ENCODE results near the gene PSMC3.

PSMC3 gene

GRCh38 chr11:47378010-47378835 lies 48.0 kb downstream of the PSMC3 start, which contains the start of gene SPI1:
Gene SPI1 (minus strand): TSS chr11:47378547. CDS start chr11:47378353, 194 bp downstream.
- H3K23ac ChIP-seq (ENCODE audit: low read length), result no peak within 1 kb of the TSS
- H3K4ac ChIP-seq (ENCODE audit: low read depth, low read length), result no peak within 1 kb of the TSS
- H3K9ac ChIP-seq (ENCODE audit: low read length), result no peak within 1 kb of the TSS
- no peak within 1 kb of the TSS for H3K4me2 ChIP-seq (ENCODE audit: low read length)
- no peaks in the 10 kb centered on the region for H3K79me1 ChIP-seq (ENCODE audit: low read length)
- peak within 1 kb of the TSS; percentile 16 for H4K5ac ChIP-seq (ENCODE audit: low read length)
- WGBS (ENCODE audit: extremely low coverage, insufficient coverage, low lambda C conversion rate), result no CpG with 5 or more reads among the region's 31 CpGs
- H3K79me2 ChIP-seq (ENCODE audit: control insufficient read depth, insufficient read depth, low read length), result no peaks in the 10 kb centered on the region
- H2BK15ac ChIP-seq (replicated peaks; ENCODE audit: low read depth), result no peak within 1 kb of the TSS
- H3K4me3 ChIP-seq (ENCODE audit: low read length), result no peak within 1 kb of the TSS
- no peak within 1 kb of the TSS for H2AK5ac ChIP-seq (ENCODE audit: low read length)
- H3K18ac ChIP-seq (ENCODE audit: low read length), result no peak within 1 kb of the TSS
- H3K4me1 ChIP-seq (ENCODE audit: control insufficient read depth, low read depth, low read length), result peaks cover 5% of the 10 kb centered on the region
- H4K8ac ChIP-seq (ENCODE audit: low read depth, low read length), result no peak within 1 kb of the TSS
- DNase-seq, result peak; percentile 77
- peak within 1 kb of the TSS; percentile 30 for H3K56ac ChIP-seq (ENCODE audit: low read length)
- no peak within 1 kb of the TSS for H2BK5ac ChIP-seq (ENCODE audit: low read length)
- no peak within 1 kb of the TSS for H2BK120ac ChIP-seq (ENCODE audit: low read depth, low read length)
- H3K27me3 ChIP-seq (ENCODE audit: insufficient read depth, low read length, poor library complexity), result no peaks in the 10 kb centered on the region
- no peak within 1 kb of the TSS for H3K27ac ChIP-seq (ENCODE audit: low read depth, low read length)
- no peaks in the 10 kb centered on the region for H3K36me3 ChIP-seq (ENCODE audit: control insufficient read depth, insufficient read depth, low read length)

DNA sequence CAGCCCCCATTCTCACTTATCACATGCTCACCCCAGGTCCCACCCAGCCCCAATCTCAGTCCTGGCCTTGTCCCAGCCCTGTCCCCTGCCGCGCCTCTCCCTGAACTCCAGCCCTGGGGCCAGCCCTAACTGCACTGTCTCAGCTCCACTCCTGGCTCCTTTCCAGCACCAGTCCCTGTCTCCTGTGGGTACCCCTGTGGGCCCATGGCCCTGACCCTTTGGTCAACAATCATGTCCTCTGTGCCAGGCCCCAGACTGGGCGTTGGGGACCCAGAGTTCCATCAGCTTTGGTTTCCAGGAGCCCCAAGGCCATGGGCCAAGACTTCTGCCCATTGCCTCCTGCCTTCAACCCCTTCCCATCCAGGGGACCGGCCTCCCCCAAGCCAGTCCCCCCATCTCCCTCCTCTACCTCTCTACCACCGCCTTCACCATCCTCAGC lies 48.6 kb downstream of the PSMC3 start:
- H2BK15ac ChIP-seq (replicated peaks; ENCODE audit: low read depth), result no peak overlapping the region
- H2AK5ac ChIP-seq (ENCODE audit: low read length), result no peak overlapping the region
- H2BK5ac ChIP-seq (ENCODE audit: low read length), result no peak overlapping the region
- no peak overlapping the region for H3K4me3 ChIP-seq (ENCODE audit: low read length)
- no peak overlapping the region for H3K27ac ChIP-seq (ENCODE audit: low read depth, low read length)
- H3K18ac ChIP-seq (ENCODE audit: low read length), result no peak overlapping the region
- no peaks in the 10 kb centered on the region for H3K79me2 ChIP-seq (ENCODE audit: control insufficient read depth, insufficient read depth, low read length)
- no peak overlapping the region for H3K23ac ChIP-seq (ENCODE audit: low read length)
- no peak for DNase-seq
- WGBS (ENCODE audit: extremely low coverage, insufficient coverage, low lambda C conversion rate), result no CpG with 5 or more reads among the region's 5 CpGs
- H3K9ac ChIP-seq (ENCODE audit: low read length), result no peak overlapping the region
- no peak overlapping the region for H3K56ac ChIP-seq (ENCODE audit: low read length)
- H3K4me1 ChIP-seq (ENCODE audit: control insufficient read depth, low read depth, low read length), result peaks cover 5% of the 10 kb centered on the region
- no peaks in the 10 kb centered on the region for H3K27me3 ChIP-seq (ENCODE audit: insufficient read depth, low read length, poor library complexity)
- no peaks in the 10 kb centered on the region for H3K79me1 ChIP-seq (ENCODE audit: low read length)
- H3K36me3 ChIP-seq (ENCODE audit: control insufficient read depth, insufficient read depth, low read length), result no peaks in the 10 kb centered on the region
- no peak overlapping the region for H3K4me2 ChIP-seq (ENCODE audit: low read length)
- no peak overlapping the region for H4K5ac ChIP-seq (ENCODE audit: low read length)
- H4K8ac ChIP-seq (ENCODE audit: low read depth, low read length), result no peak overlapping the region
- no peak overlapping the region for H3K4ac ChIP-seq (ENCODE audit: low read depth, low read length)
- no peak overlapping the region for H2BK120ac ChIP-seq (ENCODE audit: low read depth, low read length)

- H3K36me3 ChIP-seq (ENCODE audit: control insufficient read depth, insufficient read depth, low read length), result no peaks in the 10 kb centered on the region
- DNase-seq, result peak; percentile 38
- no peak overlapping the region for H3K4me3 ChIP-seq (ENCODE audit: low read length)
- H4K5ac ChIP-seq (ENCODE audit: low read length), result no peak overlapping the region
- no peak overlapping the region for H2BK5ac ChIP-seq (ENCODE audit: low read length)
- no peak overlapping the region for H3K27ac ChIP-seq (ENCODE audit: low read depth, low read length)
- H3K4me1 ChIP-seq (ENCODE audit: control insufficient read depth, low read depth, low read length), result peaks cover 5% of the 10 kb centered on the region
- no peak overlapping the region for H3K23ac ChIP-seq (ENCODE audit: low read length)
- H2AK5ac ChIP-seq (ENCODE audit: low read length), result no peak overlapping the region
- no peak overlapping the region for H4K8ac ChIP-seq (ENCODE audit: low read depth, low read length)
- WGBS (ENCODE audit: extremely low coverage, insufficient coverage, low lambda C conversion rate), result no CpG with 5 or more reads among the region's 14 CpGs
- H3K79me1 ChIP-seq (ENCODE audit: low read length), result no peaks in the 10 kb centered on the region
- no peak overlapping the region for H3K56ac ChIP-seq (ENCODE audit: low read length)
- no peak overlapping the region for H3K9ac ChIP-seq (ENCODE audit: low read length)
- no peak overlapping the region for H3K18ac ChIP-seq (ENCODE audit: low read length)
- H3K4me2 ChIP-seq (ENCODE audit: low read length), result no peak overlapping the region
- no peak overlapping the region for H3K4ac ChIP-seq (ENCODE audit: low read depth, low read length)
- H3K79me2 ChIP-seq (ENCODE audit: control insufficient read depth, insufficient read depth, low read length), result no peaks in the 10 kb centered on the region
- H2BK15ac ChIP-seq (replicated peaks; ENCODE audit: low read depth), result no peak overlapping the region
- H3K27me3 ChIP-seq (ENCODE audit: insufficient read depth, low read length, poor library complexity), result no peaks in the 10 kb centered on the region
- H2BK120ac ChIP-seq (ENCODE audit: low read depth, low read length), result no peak overlapping the region
Observed at GRCh38 chr11:47376525-47377371, 49.5 kb downstream of the PSMC3 start.

DNA sequence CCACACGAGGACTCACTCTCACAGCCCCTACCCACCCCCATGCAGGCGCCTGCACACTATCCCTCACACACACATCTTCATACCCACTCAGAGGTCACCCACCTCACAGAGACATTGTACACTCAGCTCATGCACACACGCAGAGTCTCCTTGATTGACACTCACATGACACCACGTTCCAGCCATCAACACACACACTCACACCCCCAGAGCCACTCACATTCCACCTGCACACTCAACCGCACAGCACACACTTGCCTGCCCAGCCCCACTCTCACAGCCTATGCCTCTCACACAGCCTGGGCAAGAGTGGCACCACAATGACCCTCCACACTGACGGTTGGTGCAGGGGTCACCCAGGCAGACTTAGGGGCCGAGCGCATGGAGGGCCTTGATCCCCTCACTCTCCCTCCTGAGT lies 50.1 kb downstream of the PSMC3 start:
- no peak overlapping the region for H3K27ac ChIP-seq (ENCODE audit: low read depth, low read length)
- no peak overlapping the region for H4K8ac ChIP-seq (ENCODE audit: low read depth, low read length)
- H2BK5ac ChIP-seq (ENCODE audit: low read length), result no peak overlapping the region
- no peaks in the 10 kb centered on the region for H3K27me3 ChIP-seq (ENCODE audit: insufficient read depth, low read length, poor library complexity)
- H3K79me1 ChIP-seq (ENCODE audit: low read length), result no peaks in the 10 kb centered on the region
- no peak overlapping the region for H3K9ac ChIP-seq (ENCODE audit: low read length)
- no peaks in the 10 kb centered on the region for H3K79me2 ChIP-seq (ENCODE audit: control insufficient read depth, insufficient read depth, low read length)
- no peak for DNase-seq
- H2BK120ac ChIP-seq (ENCODE audit: low read depth, low read length), result no peak overlapping the region
- no peak overlapping the region for H3K4ac ChIP-seq (ENCODE audit: low read depth, low read length)
- H3K23ac ChIP-seq (ENCODE audit: low read length), result no peak overlapping the region
- no peak overlapping the region for H3K18ac ChIP-seq (ENCODE audit: low read length)
- no CpG with 5 or more reads among the region's 8 CpGs for WGBS (ENCODE audit: extremely low coverage, insufficient coverage, low lambda C conversion rate)
- H2BK15ac ChIP-seq (replicated peaks; ENCODE audit: low read depth), result no peak overlapping the region
- peaks cover 5% of the 10 kb centered on the region for H3K4me1 ChIP-seq (ENCODE audit: control insufficient read depth, low read depth, low read length)
- no peak overlapping the region for H3K4me2 ChIP-seq (ENCODE audit: low read length)
- H3K36me3 ChIP-seq (ENCODE audit: control insufficient read depth, insufficient read depth, low read length), result no peaks in the 10 kb centered on the region
- H4K5ac ChIP-seq (ENCODE audit: low read length), result no peak overlapping the region
- no peak overlapping the region for H2AK5ac ChIP-seq (ENCODE audit: low read length)
- H3K56ac ChIP-seq (ENCODE audit: low read length), result no peak overlapping the region
- H3K4me3 ChIP-seq (ENCODE audit: low read length), result no peak overlapping the region

DNA sequence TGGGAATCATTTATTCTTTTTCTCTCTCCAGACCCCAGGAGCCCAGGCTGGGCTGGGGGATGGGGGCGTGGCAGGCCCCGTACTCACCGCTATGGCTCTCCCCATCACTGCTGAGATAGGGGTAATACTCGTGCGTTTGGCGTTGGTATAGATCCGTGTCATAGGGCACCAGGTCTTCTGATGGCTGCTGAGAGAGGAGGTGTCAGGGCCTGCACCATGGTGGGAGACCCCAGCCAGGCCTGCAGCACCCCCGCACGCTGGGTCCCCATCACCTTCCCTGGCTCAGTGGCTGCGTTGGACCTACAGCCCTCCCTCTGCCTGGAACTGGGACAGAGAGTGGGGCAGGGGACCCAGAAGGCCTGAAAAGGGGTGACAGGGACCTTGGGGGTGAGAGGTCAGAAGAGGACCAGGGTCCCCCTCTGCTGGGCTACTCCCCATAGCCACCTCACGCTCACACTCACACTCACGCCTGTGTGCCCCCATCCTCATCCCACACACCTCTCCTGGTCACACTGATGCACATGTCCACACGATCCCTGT lies 50.6 kb downstream of the PSMC3 start:
- H3K79me2 ChIP-seq (ENCODE audit: control insufficient read depth, insufficient read depth, low read length), result no peaks in the 10 kb centered on the region
- H2AK5ac ChIP-seq (ENCODE audit: low read length), result no peak overlapping the region
- no peak overlapping the region for H2BK120ac ChIP-seq (ENCODE audit: low read depth, low read length)
- H3K27me3 ChIP-seq (ENCODE audit: insufficient read depth, low read length, poor library complexity), result no peaks in the 10 kb centered on the region
- H4K8ac ChIP-seq (ENCODE audit: low read depth, low read length), result no peak overlapping the region
- H2BK5ac ChIP-seq (ENCODE audit: low read length), result no peak overlapping the region
- H3K4me1 ChIP-seq (ENCODE audit: control insufficient read depth, low read depth, low read length), result peaks cover 5% of the 10 kb centered on the region
- H3K27ac ChIP-seq (ENCODE audit: low read depth, low read length), result no peak overlapping the region
- H3K4me3 ChIP-seq (ENCODE audit: low read length), result no peak overlapping the region
- H4K5ac ChIP-seq (ENCODE audit: low read length), result no peak overlapping the region
- H3K4me2 ChIP-seq (ENCODE audit: low read length), result no peak overlapping the region
- H3K23ac ChIP-seq (ENCODE audit: low read length), result no peak overlapping the region
- DNase-seq, result no peak
- H3K18ac ChIP-seq (ENCODE audit: low read length), result no peak overlapping the region
- no peaks in the 10 kb centered on the region for H3K36me3 ChIP-seq (ENCODE audit: control insufficient read depth, insufficient read depth, low read length)
- H3K56ac ChIP-seq (ENCODE audit: low read length), result no peak overlapping the region
- H3K79me1 ChIP-seq (ENCODE audit: low read length), result no peaks in the 10 kb centered on the region
- no peak overlapping the region for H3K4ac ChIP-seq (ENCODE audit: low read depth, low read length)
- H2BK15ac ChIP-seq (replicated peaks; ENCODE audit: low read depth), result no peak overlapping the region
- H3K9ac ChIP-seq (ENCODE audit: low read length), result no peak overlapping the region
- no CpG with 5 or more reads among the region's 13 CpGs for WGBS (ENCODE audit: extremely low coverage, insufficient coverage, low lambda C conversion rate)

Measured in mesendoderm (in vitro differentiated cells).